ENCODE results near the gene OR2AG1.

Gene OR2AG1

DNA sequence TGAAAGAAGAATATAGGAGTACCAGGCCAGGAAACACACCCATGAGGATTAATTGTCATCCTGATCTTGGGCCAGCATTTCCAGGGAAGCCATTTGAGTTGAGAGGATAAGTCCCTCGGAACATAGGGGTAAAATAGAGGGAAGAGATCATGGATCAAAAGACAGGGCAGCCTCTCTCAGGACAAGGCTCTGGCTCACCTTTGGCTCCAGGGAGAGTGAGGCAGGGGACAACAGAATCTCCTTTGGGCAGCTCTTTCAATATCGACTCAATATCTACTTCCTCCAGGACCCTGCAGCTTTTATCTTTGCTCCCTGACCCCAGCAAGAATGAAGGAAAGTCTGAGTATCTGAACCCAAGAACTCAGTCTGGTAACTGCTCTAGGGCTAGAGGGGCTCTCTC, at the start of gene OR2AG1:
OR2AG1 (plus strand) TSS at position 301 of the 400 bp plus-strand sequence. CDS start 2,018 bp downstream, outside the sequence.
- Histone ChIP-seq H3K27me3 (replicated peaks; ENCODE audit: control insufficient read depth, insufficient read depth, low read length) (no peaks in the 10 kb centered on the region), H3K36me3 (ENCODE audit: control insufficient read depth, insufficient read depth, low read length) (no peaks in the 10 kb centered on the region), H3K4me3 (replicated peaks; ENCODE audit: low read depth, low read length) (no peak within 1 kb of the TSS)
- DNase-seq (ENCODE audit: extremely low read depth, insufficient read length): no peak
- TF ChIP-seq, protein P1, sequence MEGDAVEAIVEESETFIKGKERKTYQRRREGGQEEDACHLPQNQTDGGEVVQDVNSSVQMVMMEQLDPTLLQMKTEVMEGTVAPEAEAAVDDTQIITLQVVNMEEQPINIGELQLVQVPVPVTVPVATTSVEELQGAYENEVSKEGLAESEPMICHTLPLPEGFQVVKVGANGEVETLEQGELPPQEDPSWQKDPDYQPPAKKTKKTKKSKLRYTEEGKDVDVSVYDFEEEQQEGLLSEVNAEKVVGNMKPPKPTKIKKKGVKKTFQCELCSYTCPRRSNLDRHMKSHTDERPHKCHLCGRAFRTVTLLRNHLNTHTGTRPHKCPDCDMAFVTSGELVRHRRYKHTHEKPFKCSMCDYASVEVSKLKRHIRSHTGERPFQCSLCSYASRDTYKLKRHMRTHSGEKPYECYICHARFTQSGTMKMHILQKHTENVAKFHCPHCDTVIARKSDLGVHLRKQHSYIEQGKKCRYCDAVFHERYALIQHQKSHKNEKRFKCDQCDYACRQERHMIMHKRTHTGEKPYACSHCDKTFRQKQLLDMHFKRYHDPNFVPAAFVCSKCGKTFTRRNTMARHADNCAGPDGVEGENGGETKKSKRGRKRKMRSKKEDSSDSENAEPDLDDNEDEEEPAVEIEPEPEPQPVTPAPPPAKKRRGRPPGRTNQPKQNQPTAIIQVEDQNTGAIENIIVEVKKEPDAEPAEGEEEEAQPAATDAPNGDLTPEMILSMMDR (IDR thresholded peaks at IDR 0.05; ENCODE audit: insufficient read depth, low read length, poor library complexity, severe bottlenecking): no peak

- Histone ChIP-seq H3K4me3 (replicated peaks; ENCODE audit: low read depth, low read length) (no peak overlapping the region), H3K27me3 (replicated peaks; ENCODE audit: control insufficient read depth, insufficient read depth, low read length) (no peaks in the 10 kb centered on the region), H3K36me3 (ENCODE audit: control insufficient read depth, insufficient read depth, low read length) (peaks cover 2% of the 10 kb centered on the region; the same call in 1 of the 2 replicates)
- no peak for DNase-seq (ENCODE audit: extremely low read depth, insufficient read length)
- TF ChIP-seq, protein P1 (IDR thresholded peaks at IDR 0.05; ENCODE audit: insufficient read depth, low read length, poor library complexity, severe bottlenecking): no peak
Measured at GRCh38 chr11:6733326-6734275, 49.2 kb upstream of the OR2AG1 start.

DNA sequence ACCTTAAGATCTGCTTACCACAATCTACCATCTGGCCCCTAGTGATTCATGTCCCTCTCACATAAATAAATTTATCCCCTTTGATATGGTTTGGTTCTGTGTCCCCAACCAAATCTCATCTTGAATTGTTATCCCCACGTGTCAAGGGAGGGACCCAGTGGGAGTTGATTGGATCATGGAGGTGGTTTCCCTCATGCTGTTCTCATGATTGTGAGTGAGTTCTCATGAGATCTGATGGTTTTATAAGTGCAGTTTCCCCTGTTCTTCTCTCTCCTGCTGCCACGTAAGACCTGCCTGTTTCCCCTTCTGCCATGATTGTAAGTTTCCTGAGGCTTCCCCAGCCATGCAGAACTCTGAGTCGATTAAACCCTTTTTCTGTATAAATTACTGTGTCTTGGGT, 48.2 kb upstream of the OR2AG1 start:
- Histone ChIP-seq H3K36me3 (ENCODE audit: control insufficient read depth, insufficient read depth, low read length) (peaks cover 2% of the 10 kb centered on the region; the same call in 1 of the 2 replicates), H3K4me3 (replicated peaks; ENCODE audit: low read depth, low read length) (no peak overlapping the region), H3K27me3 (replicated peaks; ENCODE audit: control insufficient read depth, insufficient read depth, low read length) (no peaks in the 10 kb centered on the region)
- TF ChIP-seq, protein P1 (IDR thresholded peaks at IDR 0.05; ENCODE audit: insufficient read depth, low read length, poor library complexity, severe bottlenecking): no peak
- DNase-seq (ENCODE audit: extremely low read depth, insufficient read length): no peak

DNA sequence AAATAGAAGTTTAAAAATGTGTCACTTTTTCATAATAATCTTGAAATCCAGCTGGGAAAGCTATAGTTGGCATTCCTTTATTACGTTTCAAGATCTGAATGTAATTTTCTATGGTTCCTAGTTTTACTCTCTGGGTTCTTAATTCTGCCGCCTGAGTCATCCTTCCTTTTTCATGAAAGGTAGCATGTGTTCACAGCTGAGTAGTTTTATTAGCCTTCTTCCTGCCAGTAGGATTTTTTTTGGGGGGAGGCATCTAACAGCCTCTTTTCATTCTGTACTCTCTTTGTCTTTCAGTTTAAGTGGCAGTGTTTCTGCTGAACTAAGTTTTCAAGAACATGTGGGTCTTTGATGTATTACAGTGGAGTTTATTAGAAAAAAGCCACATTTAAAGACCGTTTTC, 47.5 kb upstream of the OR2AG1 start:
- no peak for DNase-seq (ENCODE audit: extremely low read depth, insufficient read length)
- TF ChIP-seq, protein P1 (IDR thresholded peaks at IDR 0.05; ENCODE audit: insufficient read depth, low read length, poor library complexity, severe bottlenecking): no peak
- H3K27me3 ChIP-seq (replicated peaks; ENCODE audit: control insufficient read depth, insufficient read depth, low read length): no peaks in the 10 kb centered on the region
- no peak overlapping the region for H3K4me3 ChIP-seq (replicated peaks; ENCODE audit: low read depth, low read length)
- H3K36me3 ChIP-seq (ENCODE audit: control insufficient read depth, insufficient read depth, low read length): peaks cover 2% of the 10 kb centered on the region; the same call in 1 of the 2 replicates

DNA sequence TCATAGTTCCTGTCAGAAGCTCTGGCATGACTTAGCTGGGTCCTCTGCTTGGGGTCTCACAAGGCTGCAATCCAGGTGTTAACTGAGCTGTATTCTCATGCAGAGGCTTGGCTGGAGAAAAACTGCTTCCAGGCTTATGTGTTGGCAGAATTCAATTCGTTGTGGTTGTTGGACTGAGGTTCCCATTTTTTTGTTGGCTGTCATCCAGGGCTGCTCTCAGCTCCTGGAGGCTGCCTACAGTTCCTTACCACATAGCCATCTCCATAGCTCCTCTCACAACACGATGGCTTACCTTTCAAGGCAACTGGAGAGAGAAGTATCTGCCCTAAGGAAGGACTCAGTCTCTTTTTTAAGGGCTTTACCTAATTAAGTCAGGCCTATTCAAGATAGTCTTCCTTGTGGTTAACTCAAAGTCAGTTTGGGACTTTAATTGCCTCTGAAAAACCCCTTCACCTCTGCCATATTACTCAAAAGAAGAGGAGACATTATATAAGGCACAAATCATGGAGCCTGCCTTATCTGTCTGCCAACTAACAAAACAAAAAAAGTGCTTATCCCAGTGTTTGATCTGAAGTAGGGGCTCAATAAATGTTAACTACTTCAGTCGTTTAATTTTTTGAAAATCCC, 46.2 kb upstream of the OR2AG1 start:
- Histone ChIP-seq H3K36me3 (ENCODE audit: control insufficient read depth, insufficient read depth, low read length) (peaks cover 2% of the 10 kb centered on the region; the same call in 1 of the 2 replicates), H3K4me3 (replicated peaks; ENCODE audit: low read depth, low read length) (no peak overlapping the region), H3K27me3 (replicated peaks; ENCODE audit: control insufficient read depth, insufficient read depth, low read length) (no peaks in the 10 kb centered on the region)
- TF ChIP-seq, protein P1 (IDR thresholded peaks at IDR 0.05; ENCODE audit: insufficient read depth, low read length, poor library complexity, severe bottlenecking): no peak
- no peak for DNase-seq (ENCODE audit: extremely low read depth, insufficient read length)
